ELF-1 (cell line): ENCODE measurements around the gene ATXN1.

Experiments used
- DNase-seq: peaks from one replicate; pipeline ENCODE4 v3.0.0-alpha.2; 2016; ENCODE audit warnings: low read depth, low spot score

The ATXN1 gene

GRCh38 chr6:16674801-16675392 lies 86.4 kb downstream of the ATXN1 start:
- DNase-seq = peak; percentile 10

- no peak for DNase-seq
Measured at GRCh38 chr6:16673011-16673797, 88.1 kb downstream of the ATXN1 start.

- no peak for DNase-seq
Measured at GRCh38 chr6:16671302-16672289, 89.7 kb downstream of the ATXN1 start.

GRCh38 chr6:16670617-16671051 lies 90.6 kb downstream of the ATXN1 start:
- DNase-seq = no peak

GRCh38 chr6:16670183-16670582 lies 91.1 kb downstream of the ATXN1 start:
- DNase-seq = no peak

GRCh38 chr6:16669227-16669626 lies 92.0 kb downstream of the ATXN1 start:
- DNase-seq = no peak

- no peak for DNase-seq
Measured at GRCh38 chr6:16667509-16667908, 93.8 kb downstream of the ATXN1 start.

GRCh38 chr6:16665992-16666391 lies 95.3 kb downstream of the ATXN1 start:
- DNase-seq = no peak

- DNase-seq = no peak
Measured at GRCh38 chr6:16665182-16665581, 96.1 kb downstream of the ATXN1 start.

- no peak for DNase-seq
Measured at GRCh38 chr6:16663901-16664300, 97.4 kb downstream of the ATXN1 start.

- DNase-seq = no peak
Measured at GRCh38 chr6:16660157-16660497, 101.1 kb downstream of the ATXN1 start.

- DNase-seq = no peak
Measured at GRCh38 chr6:16659466-16660156, 101.6 kb downstream of the ATXN1 start.

- DNase-seq = no peak
Measured at GRCh38 chr6:16658348-16659034, 102.8 kb downstream of the ATXN1 start.

- DNase-seq = no peak
Measured at GRCh38 chr6:16657768-16658167, 103.5 kb downstream of the ATXN1 start.

- DNase-seq = no peak
Measured at GRCh38 chr6:16656451-16656850, 104.8 kb downstream of the ATXN1 start.

- DNase-seq = no peak
Measured at GRCh38 chr6:16654701-16655100, 106.6 kb downstream of the ATXN1 start.

- no peak for DNase-seq
Measured at GRCh38 chr6:16653226-16653625, 108.0 kb downstream of the ATXN1 start.

GRCh38 chr6:16651871-16652270 lies 109.4 kb downstream of the ATXN1 start:
- DNase-seq = no peak

GRCh38 chr6:16649890-16650289 lies 111.4 kb downstream of the ATXN1 start:
- DNase-seq = no peak

- no peak for DNase-seq
Measured at GRCh38 chr6:16649241-16649640, 112.0 kb downstream of the ATXN1 start.

GRCh38 chr6:16648003-16648402 lies 113.3 kb downstream of the ATXN1 start:
- DNase-seq = no peak
